Fibroblast of lung (primary cell): ENCODE measurements around the gene PRELP.

Experiments used
- CTCF ChIP-seq, 2 donors: IDR thresholded peaks in 1 of 2; conservative IDR thresholded peaks in 1 of 2; 1 replicate in 1 of 2; 2 replicates in 1 of 2; pipeline ENCODE4 v1.5.1; 2011 to 2012; ENCODE audit warnings: low read length in 2 of 2, control low read depth in 1 of 2, inconsistent platforms in 1 of 2, low read depth in 1 of 2, mild to moderate bottlenecking in 1 of 2
- EZH2 ChIP-seq: IDR thresholded peaks from 2 replicates; pipeline ENCODE4 v1.5.1; 2012; ENCODE audit warnings: low read length, control low read depth, mild to moderate bottlenecking; ENCODE audit errors: missing control alignments

- TF ChIP-seq CTCF (conservative IDR thresholded peaks at IDR 0.05 in 1 of 2, IDR thresholded peaks at IDR 0.05 in 1 of 2; ENCODE audit: low read depth in 1 of 2, low read length in 2 of 2) (no peak), EZH2 (no peak)
Measured at GRCh38 chr1:203470240-203470639, 5.4 kb upstream of the PRELP start.
